AG20443 (cell line): ENCODE results near the gene L3MBTL3.

Experiments used
- DNase-seq: peaks from one replicate; pipeline ENCODE4 v3.0.0; 2012; ENCODE audit warnings: low spot score, mixed read lengths

Gene L3MBTL3

DNA sequence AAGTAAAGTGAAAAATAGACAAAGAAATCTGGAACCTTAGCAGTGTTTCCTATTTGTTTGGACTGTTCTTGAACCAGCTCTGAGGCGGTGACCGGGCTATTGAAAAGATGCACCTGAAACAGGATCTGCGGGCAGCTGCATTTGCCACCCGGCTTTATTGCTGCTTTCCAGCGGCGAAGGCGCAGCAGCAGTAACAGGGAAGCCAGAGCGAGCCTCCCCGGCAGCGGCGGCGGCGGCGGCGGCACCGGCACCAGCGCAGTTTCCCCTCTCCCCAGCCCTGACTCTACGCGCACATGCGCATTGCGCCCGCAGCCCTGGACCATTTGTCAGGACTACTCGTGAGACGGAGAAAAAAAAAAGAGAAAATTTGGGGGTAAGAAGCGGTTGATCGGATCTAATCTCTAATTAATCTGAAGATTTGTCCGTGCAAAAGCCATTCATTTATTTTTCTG lies at the start of gene L3MBTL3:
Gene L3MBTL3 (plus strand): TSS at position 290 of the 452 bp plus-strand sequence. CDS start 24,119 bp downstream, outside the sequence.
- DNase-seq: peak; percentile 96

GRCh38 chr6:129969064-129969463 lies 49.3 kb upstream of the L3MBTL3 start:
- DNase-seq: no peak

DNA sequence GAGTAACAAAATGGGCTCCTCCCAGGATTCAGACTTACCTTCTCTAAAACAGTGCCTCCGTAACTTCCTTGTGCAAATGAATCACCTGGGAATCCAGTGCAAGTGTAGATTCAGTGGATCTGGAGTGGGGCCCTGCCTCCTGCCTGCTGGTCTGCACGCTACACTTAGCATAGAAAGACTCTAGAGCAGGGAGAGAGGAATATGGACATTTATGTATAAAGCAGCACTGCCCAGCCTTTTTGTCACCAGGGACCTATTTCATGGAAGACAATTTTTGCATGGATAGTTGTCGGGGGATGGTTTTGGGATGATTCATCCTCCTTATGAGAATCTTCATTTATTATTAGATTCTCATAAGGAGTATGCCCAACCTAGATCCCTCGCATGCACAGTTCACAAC lies 42.3 kb upstream of the L3MBTL3 start:
- no peak for DNase-seq

DNA sequence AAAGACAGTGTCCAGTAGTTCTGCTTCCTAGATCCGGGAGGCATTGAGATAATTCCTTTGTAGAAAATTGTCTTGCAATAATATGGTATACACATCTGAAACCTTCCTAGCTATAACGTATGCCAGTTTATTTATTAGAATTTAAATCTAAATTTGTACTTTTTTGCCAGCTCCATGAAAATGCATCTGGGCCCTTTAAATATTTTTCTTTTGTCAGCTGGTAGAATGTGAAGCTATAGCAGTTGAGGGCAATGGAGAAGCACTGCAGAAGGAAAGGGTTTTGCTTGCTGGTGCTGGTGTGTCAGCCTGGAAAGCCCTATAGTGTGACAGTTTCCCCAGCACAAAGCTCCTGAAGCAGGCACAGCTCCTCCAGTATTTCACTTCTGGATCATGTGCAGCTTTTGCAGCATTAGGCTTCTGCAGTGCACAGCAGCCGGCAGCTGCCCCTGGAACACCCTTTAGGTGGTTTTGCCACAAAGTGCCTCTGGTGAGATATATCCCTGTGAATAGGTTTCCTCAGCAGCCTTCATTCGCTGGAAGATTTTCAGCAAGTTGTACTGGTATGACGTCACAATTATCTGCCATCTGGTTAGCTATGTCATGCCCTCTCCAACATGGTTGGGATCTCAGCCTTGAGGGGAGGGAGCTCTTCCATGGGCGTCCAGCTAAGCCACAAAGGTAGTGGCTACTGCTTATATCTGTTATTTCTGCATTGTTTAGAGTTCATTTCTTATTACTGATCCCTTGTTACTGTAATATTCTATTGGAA lies 40.0 kb upstream of the L3MBTL3 start:
- no peak for DNase-seq

DNA sequence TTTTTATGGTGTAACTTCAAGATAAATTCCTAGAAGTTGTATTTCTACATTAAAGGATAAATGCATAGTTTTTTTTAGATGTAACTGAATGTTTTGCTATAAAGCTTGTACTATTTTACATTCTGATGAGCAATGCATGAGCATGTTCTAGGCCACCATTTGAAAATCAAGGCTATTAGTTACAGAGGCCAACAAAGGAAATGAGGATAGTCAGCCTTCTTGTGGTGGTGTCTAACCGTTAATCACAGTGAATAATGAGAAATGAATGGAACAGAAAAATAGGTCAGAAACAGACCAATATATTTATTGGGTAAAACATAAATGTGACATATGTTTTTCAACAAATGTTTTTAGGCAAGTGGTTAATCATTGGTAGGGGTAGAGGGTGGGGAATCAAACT lies 37.6 kb upstream of the L3MBTL3 start:
- DNase-seq: no peak

- no peak for DNase-seq
Observed at GRCh38 chr6:129981598-129981997, 36.8 kb upstream of the L3MBTL3 start.

DNA sequence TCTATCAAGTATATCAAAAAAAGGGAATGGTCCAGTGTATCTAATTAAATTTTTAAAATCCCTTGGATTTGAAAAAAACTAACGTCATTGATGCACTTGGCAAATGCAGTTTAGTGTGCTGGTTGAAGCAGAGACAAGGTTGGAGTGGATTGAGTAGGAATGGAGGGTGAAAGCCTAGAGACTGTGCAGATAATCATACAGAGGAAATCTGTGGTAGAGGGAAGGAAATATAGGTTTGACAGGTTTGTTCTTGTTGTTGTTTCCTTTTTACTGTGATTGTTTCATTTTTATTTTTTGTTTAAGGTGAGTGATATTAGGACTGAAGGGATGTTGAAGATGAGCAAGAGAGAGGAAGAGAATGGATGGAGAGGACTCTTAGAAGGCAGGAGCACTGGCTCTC lies 29.0 kb upstream of the L3MBTL3 start:
- DNase-seq: no peak

GRCh38 chr6:129992881-129993280 lies 25.5 kb upstream of the L3MBTL3 start:
- no peak for DNase-seq

GRCh38 chr6:129994410-129994809 lies 24.0 kb upstream of the L3MBTL3 start:
- DNase-seq: no peak

- no peak for DNase-seq
Observed at GRCh38 chr6:129996387-129996786, 22.0 kb upstream of the L3MBTL3 start.

GRCh38 chr6:130000526-130001421 lies 17.6 kb upstream of the L3MBTL3 start:
- DNase-seq: no peak

GRCh38 chr6:130008236-130008873 lies 10.0 kb upstream of the L3MBTL3 start:
- DNase-seq: no peak

DNA sequence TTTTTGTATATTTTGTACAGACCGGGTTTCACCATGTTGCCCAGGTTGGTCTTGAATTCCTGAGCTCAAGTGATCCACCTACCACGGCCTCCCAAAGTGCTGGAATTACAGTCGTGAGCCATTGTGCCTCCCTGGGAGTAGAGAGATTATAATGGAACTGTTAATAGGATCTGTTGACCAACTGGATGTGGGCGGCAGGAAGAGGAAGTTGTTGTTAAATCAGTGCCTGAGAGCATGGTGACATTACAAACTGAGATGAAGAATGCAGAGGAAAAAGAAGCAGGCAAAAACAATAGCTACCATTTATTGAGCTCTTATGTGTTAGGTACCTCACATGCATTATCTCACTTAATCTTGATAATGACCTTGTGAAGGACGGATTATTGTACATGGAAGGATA lies 9.2 kb upstream of the L3MBTL3 start:
- DNase-seq: no peak

DNA sequence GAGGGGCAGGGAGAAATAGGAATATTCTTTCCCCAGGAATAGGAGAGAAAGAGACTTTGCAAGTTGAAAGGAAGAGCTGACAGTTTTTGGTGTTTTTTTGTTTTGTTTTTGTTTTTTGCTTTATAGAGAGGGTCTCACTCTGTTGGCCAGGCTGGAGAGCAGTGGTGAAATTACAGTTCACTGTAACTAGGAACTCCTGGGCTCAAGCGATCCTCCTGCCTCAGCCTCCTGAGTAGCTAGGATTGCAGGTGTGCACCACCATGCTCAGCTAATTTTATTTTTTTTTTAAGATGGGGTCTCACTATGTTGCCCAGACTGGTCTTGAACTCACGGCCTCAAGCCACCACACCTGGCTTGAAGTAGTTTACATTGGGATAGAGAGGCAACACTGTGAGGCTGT lies 8.0 kb upstream of the L3MBTL3 start:
- no peak for DNase-seq

DNA sequence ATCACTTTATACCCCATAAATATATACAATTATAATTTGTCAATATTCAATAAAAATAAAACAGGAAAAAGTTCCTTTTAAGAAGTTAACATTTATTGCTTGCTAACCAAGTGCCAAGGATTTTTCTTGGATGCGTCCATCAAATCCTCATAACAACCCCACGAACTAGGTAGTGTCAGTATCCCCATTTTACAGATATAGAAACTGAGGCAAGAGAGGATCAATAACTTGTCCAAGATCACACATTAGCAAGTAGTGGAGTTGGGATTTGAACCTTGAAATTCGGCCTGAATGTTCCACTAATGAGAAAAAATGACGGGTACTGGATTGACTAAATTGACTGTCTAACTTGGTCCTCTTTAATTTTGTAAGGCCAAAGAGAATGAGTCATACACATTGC lies 5.7 kb upstream of the L3MBTL3 start:
- no peak for DNase-seq

GRCh38 chr6:130018744-130019325 lies 454 bp downstream of the L3MBTL3 start:
- DNase-seq: no peak

DNA sequence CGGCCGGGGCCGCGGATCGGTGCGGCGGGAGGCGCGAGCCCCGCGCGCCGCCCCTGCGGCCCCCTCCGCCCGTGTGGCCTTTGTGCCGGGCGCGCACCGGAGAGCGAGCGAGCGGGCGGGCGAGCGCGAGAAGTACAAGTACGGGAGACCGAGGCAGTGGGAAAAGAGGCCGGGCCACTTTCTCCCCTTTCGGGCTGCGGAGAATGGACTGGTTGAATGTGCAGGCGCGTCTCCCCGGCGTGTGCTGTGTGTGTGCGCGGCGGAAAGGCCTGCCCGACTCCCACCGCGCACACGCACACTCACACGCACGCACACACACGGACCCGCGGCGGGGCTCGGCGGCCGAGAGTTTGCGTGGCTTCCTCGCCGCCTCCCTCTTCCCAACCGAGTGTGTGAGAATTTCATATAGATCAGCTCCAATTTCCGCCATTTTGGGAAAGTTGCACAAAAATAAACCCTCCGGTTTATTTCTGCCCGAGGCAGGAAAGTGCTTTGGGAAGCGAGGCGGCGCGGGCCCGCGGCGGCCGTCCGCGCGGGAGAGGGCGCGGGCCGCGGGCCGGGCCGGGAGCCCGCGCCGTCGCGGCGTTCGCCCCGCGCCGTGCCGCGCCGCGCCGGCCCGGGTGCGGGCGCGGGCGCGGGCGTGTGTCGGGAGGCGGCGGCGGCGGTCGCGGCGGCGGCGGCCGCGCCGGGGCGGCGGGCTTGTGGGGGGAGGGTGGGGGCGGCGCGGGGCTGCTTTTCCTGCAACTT lies 1.1 kb downstream of the L3MBTL3 start:
- DNase-seq: peak; percentile 50

GRCh38 chr6:130020073-130020906 lies 1.9 kb downstream of the L3MBTL3 start:
- peak; percentile 50 for DNase-seq

GRCh38 chr6:130020907-130021629 lies 2.7 kb downstream of the L3MBTL3 start:
- peak; percentile 83 for DNase-seq

DNA sequence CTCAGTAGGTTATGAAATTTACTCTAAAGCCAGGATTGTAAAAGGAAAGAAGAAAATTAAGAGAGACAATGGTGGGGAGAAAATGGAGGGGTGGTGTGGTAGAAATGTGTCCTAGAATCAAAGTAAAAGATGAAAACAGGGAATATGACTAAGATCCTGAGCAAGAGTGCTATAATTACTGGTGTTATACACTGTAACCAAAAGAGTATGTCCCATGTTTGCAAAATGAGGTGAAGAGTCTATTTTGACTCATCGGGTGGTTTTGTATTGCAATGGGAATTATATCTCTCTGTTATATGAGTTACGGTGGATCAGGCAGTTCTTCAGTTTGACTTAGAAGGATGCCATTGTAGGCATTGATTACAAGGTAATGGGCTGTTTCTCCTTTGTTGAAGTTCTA lies 8.5 kb downstream of the L3MBTL3 start:
- DNase-seq: no peak
